ENCODE results near the gene RALGDS.

Gene RALGDS

GRCh38 chr9:133119103-133119845, 1.8 kb downstream of the RALGDS start:
- DNase-seq = peak in 12 of 14 donors; percentile 51 to 90 (median 72)

- no peak for DNase-seq
Measured at GRCh38 chr9:133118568-133118967, 2.5 kb downstream of the RALGDS start.

DNA sequence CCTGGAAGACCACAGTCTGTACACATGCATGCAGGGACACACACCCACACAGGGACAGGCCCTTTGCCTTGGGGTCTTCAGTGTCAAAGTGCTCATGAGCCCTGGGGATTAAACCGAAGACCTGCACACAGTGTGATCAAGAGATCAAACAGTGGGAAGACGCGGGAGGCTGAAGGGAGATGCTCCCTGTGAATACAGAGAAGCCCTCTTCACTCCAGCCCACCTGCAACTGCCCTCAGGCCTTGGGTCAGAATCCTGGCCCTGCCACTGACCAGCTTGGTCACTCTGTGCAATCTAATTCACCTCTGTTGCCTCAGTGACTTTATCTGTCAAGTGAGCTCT, 2.9 kb downstream of the RALGDS start:
- DNase-seq = no peak

GRCh38 chr9:133117271-133118178, 3.5 kb downstream of the RALGDS start:
- DNase-seq = peak in 12 of 14 donors; percentile 45 to 92 (median 79)

DNA sequence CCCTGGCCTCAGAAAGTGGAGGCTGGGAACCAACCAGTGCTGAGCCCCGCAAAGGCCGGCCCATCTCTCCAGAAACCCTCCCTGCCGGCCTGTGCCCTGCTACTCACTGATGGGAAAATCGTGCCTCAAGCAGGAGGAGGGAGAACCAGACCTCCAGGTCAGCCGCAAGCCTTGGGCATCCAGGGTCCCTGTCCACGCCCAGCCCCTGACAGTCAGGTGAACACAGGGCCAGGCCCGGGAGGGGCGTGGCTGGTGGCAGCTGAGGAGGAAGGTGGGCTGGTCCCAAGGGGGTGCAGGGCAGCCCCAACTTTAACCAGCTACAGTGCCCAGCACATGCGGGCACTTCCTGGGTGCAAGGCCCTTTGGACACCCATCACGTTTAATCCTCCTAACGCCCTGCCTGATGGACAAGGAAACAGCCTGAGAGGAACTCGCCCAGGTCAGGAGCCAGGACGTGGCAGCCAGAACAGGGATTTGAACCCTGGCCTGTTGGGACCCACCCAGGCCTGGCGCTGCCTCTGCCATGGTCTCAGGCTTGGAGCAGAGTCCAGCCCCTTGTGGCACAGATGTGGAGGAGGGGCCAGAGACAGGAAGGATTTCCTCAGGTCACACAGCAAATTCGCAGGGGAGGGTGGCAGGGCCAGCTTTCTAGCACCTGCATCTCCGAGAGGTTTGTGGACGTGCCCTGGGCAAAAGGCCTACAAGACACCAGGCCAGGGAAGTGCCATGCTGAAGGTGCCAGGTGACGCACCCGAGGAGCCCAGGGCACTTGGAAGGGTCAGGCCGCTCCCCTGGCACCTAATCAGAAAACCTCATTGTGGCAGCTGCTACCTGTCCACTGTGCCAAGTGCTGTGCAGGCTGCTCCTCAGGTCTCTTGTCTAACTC, 4.5 kb downstream of the RALGDS start:
- peak in 2 of 14 donors; percentile 48 to 85 for DNase-seq

DNA sequence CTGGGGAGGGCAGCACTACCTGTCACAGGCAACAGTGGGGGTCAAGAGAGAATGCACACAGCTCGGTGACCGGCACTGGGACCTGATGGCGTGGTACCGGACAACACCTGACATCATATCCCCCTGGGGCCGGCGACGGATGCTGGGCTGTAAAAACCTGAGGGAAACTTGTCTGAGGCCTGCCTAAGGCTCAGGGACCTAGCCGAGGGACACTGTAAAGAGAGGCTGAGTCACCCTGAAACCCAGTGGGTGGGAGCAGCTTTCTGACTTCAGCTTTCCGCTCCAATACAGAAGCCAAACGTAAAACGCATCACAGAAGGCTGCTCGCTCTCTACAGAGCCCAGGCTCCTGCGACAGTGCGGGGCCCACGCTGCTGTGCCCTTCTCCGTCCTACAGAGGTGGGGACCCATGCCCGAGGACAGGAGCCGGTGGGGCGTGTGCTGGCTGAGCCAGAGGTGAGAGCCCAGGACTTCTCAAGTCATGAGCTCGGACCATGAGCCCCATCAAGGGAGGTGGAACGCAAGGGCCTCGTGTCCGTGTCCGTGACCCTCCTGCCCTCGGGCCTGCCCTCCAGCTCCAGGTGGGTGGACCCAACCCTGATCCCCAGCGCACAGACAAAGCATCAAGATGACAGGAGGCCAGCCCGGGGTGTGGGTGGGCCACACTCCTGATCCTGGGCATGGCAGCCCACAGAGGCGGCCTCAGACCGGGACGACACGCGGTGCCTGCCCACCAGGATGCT, 5.3 kb downstream of the RALGDS start:
- DNase-seq = peak in 2 of 14 donors; percentile 62

- DNase-seq = peak in 3 of 14 donors; percentile 48 to 75 (median 72)
Measured at GRCh38 chr9:133114886-133115603, 6.0 kb downstream of the RALGDS start.

DNA sequence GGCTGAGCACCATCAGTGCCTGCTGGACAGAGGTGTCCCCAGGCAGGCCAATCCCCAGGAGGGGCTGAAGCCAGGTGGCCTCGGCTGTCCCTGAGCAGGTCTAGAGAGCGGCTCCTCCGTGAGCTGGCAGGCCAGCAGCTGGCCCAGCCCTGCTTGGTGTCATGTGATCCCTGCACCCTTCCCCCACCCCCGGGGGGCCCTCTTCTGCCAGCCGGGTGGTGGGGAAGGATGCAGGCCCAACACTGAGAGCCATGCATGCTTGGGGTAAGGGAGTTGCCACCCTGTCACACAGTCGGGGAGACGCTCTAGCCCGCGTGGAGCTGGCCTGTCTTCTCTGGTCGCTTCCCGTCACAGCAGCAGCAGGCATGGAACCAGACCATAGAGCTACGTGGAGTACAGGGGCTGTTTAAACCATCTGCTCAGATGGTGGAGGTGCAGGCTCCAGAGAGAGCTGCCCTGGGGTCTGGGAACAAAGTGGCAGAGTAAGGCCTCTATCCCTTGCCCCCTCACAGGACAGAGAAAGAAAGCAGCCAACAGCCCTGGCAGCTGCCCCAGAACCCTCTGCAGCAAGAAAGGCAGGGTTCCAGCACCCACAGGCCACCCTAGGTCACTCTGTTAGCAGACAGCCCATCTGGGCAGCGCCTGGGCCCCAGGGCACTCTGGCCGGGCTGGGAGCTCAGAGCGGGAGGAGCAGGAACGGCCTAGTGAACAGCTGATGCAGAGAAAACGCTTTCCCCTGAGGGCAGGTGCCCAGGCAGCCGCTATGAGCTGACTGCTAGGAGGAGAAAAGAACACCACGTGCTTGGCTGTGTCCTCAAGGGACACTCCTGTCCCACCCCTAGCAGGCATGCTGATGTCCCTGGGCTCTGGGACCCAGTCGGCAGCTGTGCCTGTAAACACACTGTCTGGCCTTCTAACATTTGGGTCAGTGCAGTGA, 6.8 kb downstream of the RALGDS start:
- peak in 10 of 14 donors; percentile 48 to 83 (median 68) for DNase-seq

DNA sequence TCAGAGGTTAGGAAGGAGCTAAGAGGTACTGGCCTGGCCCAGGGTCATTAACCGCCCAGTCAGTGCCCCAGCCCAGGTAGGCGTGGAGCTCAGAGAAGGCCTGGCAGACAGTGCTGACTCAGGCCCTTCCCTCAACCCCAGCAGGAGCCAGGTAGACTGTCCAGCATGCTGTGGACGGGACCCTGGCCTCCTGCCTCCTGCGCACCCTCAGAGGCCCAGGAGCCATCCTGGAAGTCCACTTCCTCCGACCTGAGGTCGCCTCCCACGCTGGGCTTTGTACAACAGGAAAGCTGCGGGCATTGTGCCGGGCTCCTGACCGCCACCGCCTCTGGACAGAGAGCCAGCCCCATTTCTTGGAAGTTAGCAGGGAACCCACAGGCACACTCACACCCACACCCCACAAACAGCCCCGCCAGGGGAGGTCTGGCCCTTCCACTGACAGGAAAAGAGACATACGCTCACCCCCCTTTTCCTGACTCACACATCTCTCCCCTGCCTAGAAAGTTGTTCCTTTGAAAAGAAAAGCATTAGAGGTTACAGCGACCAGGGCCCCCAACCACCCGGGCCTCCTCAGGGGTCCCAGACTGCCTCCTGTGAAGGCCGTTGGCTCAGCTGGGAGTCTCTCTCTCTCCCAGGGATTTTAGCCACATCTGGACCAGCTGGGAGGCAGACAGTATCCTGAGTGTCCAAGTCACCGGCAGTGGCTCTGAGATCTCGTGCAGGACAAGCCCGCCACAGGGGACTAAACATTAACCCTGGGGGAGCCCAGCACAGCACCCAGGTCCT, 7.7 kb downstream of the RALGDS start:
- peak in 4 of 14 donors; percentile 23 to 88 (median 37) for DNase-seq

GRCh38 chr9:133112663-133113026, 8.4 kb downstream of the RALGDS start:
- peak in 5 of 14 donors; percentile 24 to 78 (median 44) for DNase-seq

DNA sequence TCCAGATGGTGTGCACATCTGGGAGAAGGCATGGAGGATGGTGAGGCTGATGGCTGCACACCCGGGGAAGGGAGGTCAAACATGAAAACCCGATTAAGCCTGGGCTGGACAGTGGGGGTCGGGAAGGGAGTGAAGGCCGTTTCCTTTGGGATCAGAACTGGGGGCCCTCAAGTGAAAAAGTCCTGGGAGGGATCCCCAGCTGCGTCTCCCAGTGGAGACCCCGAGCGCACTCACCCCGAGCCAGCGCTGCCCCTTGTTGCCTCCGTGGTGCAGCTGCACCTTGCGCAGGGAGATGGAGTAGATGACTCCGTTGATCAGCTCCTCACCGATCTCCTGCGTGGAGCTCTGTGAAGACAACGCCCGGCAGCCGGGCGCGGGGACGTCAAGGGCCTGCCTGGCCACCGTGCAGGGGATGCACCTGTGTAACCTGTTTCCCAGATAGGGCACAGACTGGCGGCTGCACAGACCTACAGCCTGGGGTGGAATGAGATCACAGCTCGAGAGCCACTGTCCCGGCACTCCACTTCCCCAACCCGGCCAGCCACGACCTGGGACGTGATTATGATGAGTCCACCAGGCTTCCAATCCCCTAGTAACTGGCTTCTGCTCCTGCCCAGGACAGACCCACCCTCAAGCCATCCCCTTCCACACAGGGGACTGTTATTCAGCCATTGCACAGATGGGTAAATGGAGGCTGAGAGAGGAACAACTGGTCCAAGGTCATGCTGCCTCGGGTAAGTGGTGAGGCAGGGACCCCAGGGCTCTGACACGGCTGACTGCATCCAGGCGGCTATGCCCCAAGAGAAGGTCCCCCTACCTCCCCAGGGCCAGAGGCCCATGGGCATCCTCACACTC, 9.0 kb downstream of the RALGDS start:
- no peak for DNase-seq

- DNase-seq = no peak
Measured at GRCh38 chr9:133109931-133110650, 10.9 kb downstream of the RALGDS start.

DNA sequence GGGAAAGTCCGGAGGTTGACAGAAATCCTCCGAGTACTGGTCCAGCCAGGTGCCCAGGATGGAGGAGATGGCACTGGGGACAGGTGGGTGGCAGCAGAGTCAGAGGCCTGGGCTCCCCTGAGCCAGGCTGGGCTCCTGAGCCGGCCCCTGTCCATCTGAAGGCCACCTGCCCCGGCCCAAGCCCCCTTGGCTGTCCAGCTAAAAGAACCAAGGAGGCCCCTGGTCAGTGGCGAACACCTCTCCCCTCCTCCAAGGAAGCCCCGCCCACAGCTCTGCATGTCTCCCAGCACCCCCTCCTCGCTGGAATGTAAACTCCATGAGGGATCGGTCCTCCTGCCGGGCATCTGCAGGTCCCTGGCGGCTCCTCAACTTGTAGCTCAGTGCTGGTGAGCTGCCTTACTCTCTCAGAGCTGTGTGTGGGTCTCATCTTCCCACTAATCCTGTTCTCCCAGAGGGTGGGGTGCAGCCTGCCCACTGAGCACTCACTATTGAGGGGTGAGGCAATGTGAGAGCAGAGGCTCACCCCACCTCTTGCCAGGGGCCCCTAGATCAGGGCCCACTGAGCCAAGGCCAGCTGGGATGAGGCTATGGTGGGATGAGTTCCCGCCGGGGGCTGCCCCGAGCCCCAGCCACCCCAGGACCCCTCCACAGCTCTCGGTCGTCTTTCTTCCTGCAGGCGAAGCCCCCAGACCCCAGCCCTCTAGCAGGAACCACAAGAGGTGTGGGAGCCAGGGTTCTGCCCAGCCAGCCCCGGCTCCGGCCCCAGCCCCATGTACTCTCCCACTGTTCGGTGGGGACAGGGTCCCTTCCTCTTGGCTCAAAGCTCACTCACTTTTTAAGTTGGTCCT, 12.0 kb downstream of the RALGDS start:
- DNase-seq = no peak

- no peak for DNase-seq
Measured at GRCh38 chr9:133107961-133108793, 12.9 kb downstream of the RALGDS start.

DNA sequence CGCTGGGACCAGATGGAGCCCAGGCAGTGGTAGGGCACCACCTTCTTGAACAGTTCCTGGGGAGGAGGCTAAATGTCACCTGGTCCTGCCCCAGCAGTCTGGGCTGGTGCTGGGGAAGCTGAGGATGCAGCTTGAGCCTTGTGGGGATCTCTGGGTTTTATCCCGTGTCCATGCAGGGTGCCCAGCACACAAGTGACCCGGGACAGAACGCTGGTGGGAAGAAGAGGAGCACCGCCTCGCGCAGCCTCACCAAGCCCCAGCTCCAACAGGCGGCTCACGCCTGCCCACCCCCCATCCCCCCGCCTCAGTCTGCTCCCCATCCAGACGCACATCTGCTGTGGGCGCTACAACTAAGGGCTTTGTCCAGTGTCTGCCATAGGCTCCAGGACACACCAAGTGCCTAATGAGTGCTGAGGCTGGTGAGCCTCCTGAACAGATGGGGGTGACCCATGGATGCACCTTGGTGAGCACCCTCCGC, 13.8 kb downstream of the RALGDS start:
- DNase-seq = no peak
